Loucy (cell line): ENCODE measurements around the gene KLHL6.

ENCODE experiments used
- H2AFZ ChIP-seq: fragments of 200-600 bp; sonication (generic); 2 replicates; pipeline ENCODE4 v1.6.0; 2016; ENCODE audit warnings: antibody characterized with exemption, mild to moderate bottlenecking, low read length, moderate library complexity
- H3F3A ChIP-seq: fragments of 200-600 bp; 2 replicates; pipeline ENCODE4 v1.6.0; 2016; ENCODE audit warnings: antibody characterized with exemption, low read depth, mild to moderate bottlenecking
- H3K27me3 ChIP-seq: fragments of 200-600 bp; sonication (generic); 2 replicates; pipeline ENCODE4 v1.6.1; 2014; ENCODE audit warnings: low read length, mild to moderate bottlenecking; ENCODE audit not compliant: insufficient read depth, poor library complexity, severe bottlenecking
- H3K36me3 ChIP-seq: fragments of 200-600 bp; sonication (generic); 2 replicates; pipeline ENCODE4 v1.6.1; 2016; ENCODE audit warnings: low read length; ENCODE audit not compliant: insufficient read depth
- H3K4me1 ChIP-seq: fragments of 200-600 bp; sonication (generic); 2 replicates; pipeline ENCODE4 v1.5.1; 2014; ENCODE audit warnings: low read length, mild to moderate bottlenecking; ENCODE audit not compliant: insufficient read depth, poor library complexity, severe bottlenecking
- H3K4me2 ChIP-seq: fragments of 200-600 bp; sonication (generic); 2 replicates; pipeline ENCODE4 v1.6.0; 2014; ENCODE audit warnings: antibody characterized with exemption, low read length, low read depth, mild to moderate bottlenecking; ENCODE audit not compliant: poor library complexity, severe bottlenecking
- H3K4me3 ChIP-seq: fragments of 200-600 bp; sonication (generic); 2 replicates; pipeline ENCODE4 v1.5.1; 2014; ENCODE audit warnings: low read length, mild to moderate bottlenecking, mixed read lengths; ENCODE audit not compliant: poor library complexity, severe bottlenecking
- H3K79me2 ChIP-seq: fragments of 200-600 bp; sonication (generic); 2 replicates; pipeline ENCODE4 v1.6.1; 2014; ENCODE audit warnings: low read length; ENCODE audit not compliant: insufficient read depth
- H3K9ac ChIP-seq: fragments of 200-600 bp; sonication (generic); 2 replicates; pipeline ENCODE4 v1.6.0; 2014; ENCODE audit warnings: mild to moderate bottlenecking, low read depth, low read length, moderate library complexity; ENCODE audit not compliant: poor library complexity, severe bottlenecking
- H3K9me2 ChIP-seq: fragments of 200-600 bp; sonication (generic); replicated peaks from 2 replicates; pipeline ENCODE4 v1.6.1; 2016; ENCODE audit warnings: low read depth, low read length, mixed read lengths
- H3K9me3 ChIP-seq: fragments of 200-600 bp; sonication (generic); 2 replicates; pipeline ENCODE4 v1.6.1; 2014; ENCODE audit warnings: mild to moderate bottlenecking, antibody characterized with exemption, low read length, low read depth; ENCODE audit not compliant: insufficient read depth
- H4K20me1 ChIP-seq: fragments of 200-600 bp; sonication (generic); 2 replicates; pipeline ENCODE4 v1.6.0; 2014; ENCODE audit warnings: antibody characterized with exemption, low read length, mild to moderate bottlenecking; ENCODE audit not compliant: insufficient read depth, poor library complexity, severe bottlenecking
- EZH2phosphoT487 ChIP-seq: fragments of 200-600 bp; IDR thresholded peaks from 2 replicates; pipeline ENCODE4 v1.6.1; 2018; ENCODE audit warnings: antibody characterized with exemption, mild to moderate bottlenecking, moderate library complexity, borderline replicate concordance
- TF ChIP-seq, protein P1 (sequence below): fragments of 200-600 bp; sonication (generic); conservative IDR thresholded peaks from 2 replicates; pipeline ENCODE4 v1.5.1; 2014; ENCODE audit warnings: mild to moderate bottlenecking, antibody characterized with exemption, low read length

Gene KLHL6

DNA sequence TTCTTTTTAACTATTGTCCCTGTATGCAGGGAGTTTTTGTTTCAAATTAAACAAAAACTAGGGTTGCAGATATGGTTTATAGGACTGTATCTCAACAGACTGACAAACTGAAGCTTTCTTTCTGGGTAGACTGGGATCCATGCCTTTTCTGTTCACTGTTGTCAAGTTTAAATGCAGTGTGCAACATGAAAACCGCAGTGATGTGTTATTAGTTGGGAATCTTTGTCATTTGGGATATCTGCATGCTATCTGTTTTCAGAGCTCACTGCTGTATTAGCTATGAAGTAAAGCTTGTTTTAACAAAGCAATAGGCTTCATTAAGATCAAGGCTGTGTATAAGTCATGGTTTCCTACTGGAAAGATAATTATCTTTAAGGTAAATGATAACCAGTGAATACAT lies 105.7 kb downstream of the KLHL6 start:
- Histone ChIP-seq H3K4me2 (peak overlapping the region; percentile 88), H3K9ac (peak overlapping the region; percentile 79)

DNA sequence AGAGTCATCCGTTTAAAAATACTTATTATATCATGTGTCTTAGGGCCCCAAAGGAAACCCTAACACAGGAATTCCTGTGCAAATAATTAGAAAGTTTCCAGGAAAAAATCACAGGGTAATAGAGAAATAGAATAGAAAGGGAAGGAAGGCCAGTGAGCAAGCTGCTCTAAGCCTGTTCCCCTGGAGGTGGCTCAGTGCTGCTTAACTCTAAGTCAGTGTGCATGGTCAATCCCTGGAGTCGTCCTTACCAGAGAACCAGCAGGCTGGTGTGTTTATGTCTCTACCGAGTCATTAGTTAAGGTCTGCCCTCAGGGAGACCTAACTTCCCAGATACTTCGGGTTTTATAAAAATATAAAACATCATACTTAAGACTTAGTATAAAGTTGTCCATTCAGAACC lies 106.1 kb downstream of the KLHL6 start:
- H2AFZ ChIP-seq = no peak overlapping the region
- peak overlapping the region; percentile 79 for H3K9ac ChIP-seq
- no peaks in the 10 kb centered on the region for H4K20me1 ChIP-seq
- H3F3A ChIP-seq = no peaks in the 10 kb centered on the region
- no peak for TF ChIP-seq EZH2phosphoT487
- TF ChIP-seq, protein P1, sequence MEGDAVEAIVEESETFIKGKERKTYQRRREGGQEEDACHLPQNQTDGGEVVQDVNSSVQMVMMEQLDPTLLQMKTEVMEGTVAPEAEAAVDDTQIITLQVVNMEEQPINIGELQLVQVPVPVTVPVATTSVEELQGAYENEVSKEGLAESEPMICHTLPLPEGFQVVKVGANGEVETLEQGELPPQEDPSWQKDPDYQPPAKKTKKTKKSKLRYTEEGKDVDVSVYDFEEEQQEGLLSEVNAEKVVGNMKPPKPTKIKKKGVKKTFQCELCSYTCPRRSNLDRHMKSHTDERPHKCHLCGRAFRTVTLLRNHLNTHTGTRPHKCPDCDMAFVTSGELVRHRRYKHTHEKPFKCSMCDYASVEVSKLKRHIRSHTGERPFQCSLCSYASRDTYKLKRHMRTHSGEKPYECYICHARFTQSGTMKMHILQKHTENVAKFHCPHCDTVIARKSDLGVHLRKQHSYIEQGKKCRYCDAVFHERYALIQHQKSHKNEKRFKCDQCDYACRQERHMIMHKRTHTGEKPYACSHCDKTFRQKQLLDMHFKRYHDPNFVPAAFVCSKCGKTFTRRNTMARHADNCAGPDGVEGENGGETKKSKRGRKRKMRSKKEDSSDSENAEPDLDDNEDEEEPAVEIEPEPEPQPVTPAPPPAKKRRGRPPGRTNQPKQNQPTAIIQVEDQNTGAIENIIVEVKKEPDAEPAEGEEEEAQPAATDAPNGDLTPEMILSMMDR = peak; percentile 17; the same call in 1 of the 2 replicates
- H3K4me3 ChIP-seq = peak overlapping the region; percentile 88
- no peaks in the 10 kb centered on the region for H3K9me3 ChIP-seq
- no peaks in the 10 kb centered on the region for H3K27me3 ChIP-seq
- no peaks in the 10 kb centered on the region for H3K9me2 ChIP-seq
- H3K4me2 ChIP-seq = peak overlapping the region; percentile 88
- no peaks in the 10 kb centered on the region for H3K36me3 ChIP-seq
- H3K79me2 ChIP-seq = peaks cover 26% of the 10 kb centered on the region
- H3K4me1 ChIP-seq = peaks cover 27% of the 10 kb centered on the region

More for the DNA sequence above, 105.7 kb downstream of the KLHL6 start:
- Histone ChIP-seq H3K79me2 (peaks cover 26% of the 10 kb centered on the region), H4K20me1 (no peaks in the 10 kb centered on the region), H3K4me1 (peaks cover 27% of the 10 kb centered on the region), H2AFZ (no peak overlapping the region), H3F3A (no peaks in the 10 kb centered on the region), H3K9me2 (no peaks in the 10 kb centered on the region), H3K9me3 (no peaks in the 10 kb centered on the region), H3K4me3 (peak overlapping the region; percentile 88), H3K27me3 (no peaks in the 10 kb centered on the region), H3K36me3 (0 out of 2 replicates have a peak, but pooled peaks cover 2% of the 10 kb centered on the region)
- TF ChIP-seq, protein P1 = no peak
- TF ChIP-seq EZH2phosphoT487 = no peak

DNA sequence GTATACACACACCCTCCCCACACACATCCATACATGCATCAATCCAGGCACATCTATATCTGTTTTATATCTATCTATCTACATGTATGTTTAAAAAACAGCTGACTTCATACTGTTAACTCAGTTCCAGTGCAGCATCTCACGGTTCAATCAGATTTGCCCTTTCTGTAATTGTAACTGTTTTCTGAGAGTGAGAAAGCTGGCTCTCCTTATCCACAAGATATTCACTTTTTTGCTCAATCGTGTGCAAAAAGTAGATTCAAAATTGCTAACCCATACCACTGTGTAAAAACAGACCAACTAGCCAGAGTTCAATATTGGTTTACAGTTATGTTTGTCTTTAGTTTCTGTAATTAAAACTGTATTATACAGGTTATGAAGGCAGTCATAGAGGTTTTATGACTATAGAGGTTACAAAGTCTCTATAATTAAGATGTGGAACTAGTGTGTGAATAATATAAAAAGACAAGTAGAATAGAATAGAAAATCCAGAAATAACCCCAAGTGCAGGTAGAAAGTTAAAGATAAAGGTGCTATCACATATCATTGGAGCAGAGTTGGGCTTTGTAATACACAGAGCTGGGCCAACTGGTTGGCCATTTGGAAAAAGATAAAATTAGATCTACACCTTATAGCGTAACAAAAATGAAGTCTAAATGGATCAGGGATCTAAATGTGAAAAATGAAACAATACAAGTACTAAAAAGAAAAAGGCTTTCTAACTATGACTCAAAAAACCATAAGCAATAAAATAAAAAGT lies 107.0 kb downstream of the KLHL6 start:
- Histone ChIP-seq H3K4me3 (peak overlapping the region; percentile 88), H3K27me3 (no peaks in the 10 kb centered on the region), H3K9me3 (no peaks in the 10 kb centered on the region), H3K9me2 (no peaks in the 10 kb centered on the region), H3K4me1 (peaks cover 27% of the 10 kb centered on the region), H3K4me2 (peak overlapping the region; percentile 88), H3K79me2 (peaks cover 26% of the 10 kb centered on the region), H3F3A (no peaks in the 10 kb centered on the region), H3K36me3 (no peaks in the 10 kb centered on the region), H4K20me1 (no peaks in the 10 kb centered on the region), H3K9ac (peak overlapping the region; percentile 79), H2AFZ (no peak overlapping the region)
- TF ChIP-seq EZH2phosphoT487 = no peak
- TF ChIP-seq, protein P1 = no peak
